HL-60 (cell line): ENCODE results near the gene ATRNL1.
"Not testable (repeated sequence)": the region's sequence is repeated elsewhere in the genome, so short reads cannot be mapped to it uniquely, and the experiment has no call there.

Source experiments
- DNase-seq, 2 experiments: peaks; one replicate each; pipeline ENCODE4 v3.0.0-alpha.2; 2010 to 2020; ENCODE audit warnings: low read depth in 1 of 2, low spot score in 1 of 2
- H3K27ac ChIP-seq: fragments of 250-450 bp; sonication (Bioruptor Pico); replicated peaks from 2 replicates; pipeline ENCODE4 v1.5.1; 2020; ENCODE audit warnings: mild to moderate bottlenecking, moderate library complexity
- H3K27me3 ChIP-seq: fragments of 250-450 bp; sonication (Bioruptor Pico); 2 replicates; pipeline ENCODE4 v1.5.1; 2021; ENCODE audit warnings: mild to moderate bottlenecking, moderate library complexity; ENCODE audit not compliant: insufficient read depth, poor library complexity, severe bottlenecking
- H3K4me3 ChIP-seq: replicated peaks from 2 replicates; pipeline ENCODE4 v1.5.1; 2011; ENCODE audit warnings: mild to moderate bottlenecking, control low read depth, low read length; ENCODE audit not compliant: insufficient read depth
- GABPA ChIP-seq: IDR thresholded peaks from 2 replicates; pipeline ENCODE4 v1.6.1; 2012; ENCODE audit warnings: low read depth
- POLR2AphosphoS5 ChIP-seq: IDR thresholded peaks from 2 replicates; pipeline ENCODE4 v1.6.1; 2012; ENCODE audit warnings: low read depth
- SPI1 ChIP-seq: IDR thresholded peaks from 2 replicates; pipeline ENCODE4 v1.6.1; 2012; ENCODE audit warnings: low read depth, mild to moderate bottlenecking, borderline replicate concordance
- TF ChIP-seq, protein P1 (sequence below): IDR thresholded peaks from one replicate; pipeline ENCODE4 v1.5.1; 2011; ENCODE audit warnings: low read length, control low read depth, inconsistent platforms; ENCODE audit not compliant: insufficient read depth
- TF ChIP-seq, protein P2 (sequence below): IDR thresholded peaks from 2 replicates; pipeline ENCODE4 v1.6.1; 2012; ENCODE audit warnings: low read depth; ENCODE audit not compliant: insufficient replicate concordance

ATRNL1 gene

DNA sequence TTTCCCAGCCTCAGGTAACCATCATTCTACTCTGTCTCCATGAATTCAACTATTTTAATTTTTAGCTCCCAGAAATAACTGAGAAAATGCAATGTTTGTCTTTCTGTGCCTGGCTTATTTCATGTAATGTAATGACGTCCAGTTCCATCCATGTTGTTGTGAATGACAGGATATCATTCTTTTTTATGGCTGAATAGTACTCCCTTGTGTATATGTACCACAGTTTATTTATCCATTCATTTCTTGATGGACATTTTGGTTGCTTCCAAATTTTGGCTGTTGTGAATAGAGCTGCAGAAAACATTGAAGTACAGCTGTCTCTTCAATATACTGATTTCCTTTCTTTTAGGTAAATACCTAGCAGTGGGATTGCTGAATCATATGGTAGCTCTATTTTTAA, 10.5 kb downstream of the ATRNL1 start:
- peaks cover 2% of the 10 kb centered on the region for H3K27me3 ChIP-seq
- no peak overlapping the region for H3K27ac ChIP-seq
- no peak overlapping the region for H3K4me3 ChIP-seq
- TF ChIP-seq, protein P1, sequence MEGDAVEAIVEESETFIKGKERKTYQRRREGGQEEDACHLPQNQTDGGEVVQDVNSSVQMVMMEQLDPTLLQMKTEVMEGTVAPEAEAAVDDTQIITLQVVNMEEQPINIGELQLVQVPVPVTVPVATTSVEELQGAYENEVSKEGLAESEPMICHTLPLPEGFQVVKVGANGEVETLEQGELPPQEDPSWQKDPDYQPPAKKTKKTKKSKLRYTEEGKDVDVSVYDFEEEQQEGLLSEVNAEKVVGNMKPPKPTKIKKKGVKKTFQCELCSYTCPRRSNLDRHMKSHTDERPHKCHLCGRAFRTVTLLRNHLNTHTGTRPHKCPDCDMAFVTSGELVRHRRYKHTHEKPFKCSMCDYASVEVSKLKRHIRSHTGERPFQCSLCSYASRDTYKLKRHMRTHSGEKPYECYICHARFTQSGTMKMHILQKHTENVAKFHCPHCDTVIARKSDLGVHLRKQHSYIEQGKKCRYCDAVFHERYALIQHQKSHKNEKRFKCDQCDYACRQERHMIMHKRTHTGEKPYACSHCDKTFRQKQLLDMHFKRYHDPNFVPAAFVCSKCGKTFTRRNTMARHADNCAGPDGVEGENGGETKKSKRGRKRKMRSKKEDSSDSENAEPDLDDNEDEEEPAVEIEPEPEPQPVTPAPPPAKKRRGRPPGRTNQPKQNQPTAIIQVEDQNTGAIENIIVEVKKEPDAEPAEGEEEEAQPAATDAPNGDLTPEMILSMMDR: no peak
- TF ChIP-seq, protein P2, sequence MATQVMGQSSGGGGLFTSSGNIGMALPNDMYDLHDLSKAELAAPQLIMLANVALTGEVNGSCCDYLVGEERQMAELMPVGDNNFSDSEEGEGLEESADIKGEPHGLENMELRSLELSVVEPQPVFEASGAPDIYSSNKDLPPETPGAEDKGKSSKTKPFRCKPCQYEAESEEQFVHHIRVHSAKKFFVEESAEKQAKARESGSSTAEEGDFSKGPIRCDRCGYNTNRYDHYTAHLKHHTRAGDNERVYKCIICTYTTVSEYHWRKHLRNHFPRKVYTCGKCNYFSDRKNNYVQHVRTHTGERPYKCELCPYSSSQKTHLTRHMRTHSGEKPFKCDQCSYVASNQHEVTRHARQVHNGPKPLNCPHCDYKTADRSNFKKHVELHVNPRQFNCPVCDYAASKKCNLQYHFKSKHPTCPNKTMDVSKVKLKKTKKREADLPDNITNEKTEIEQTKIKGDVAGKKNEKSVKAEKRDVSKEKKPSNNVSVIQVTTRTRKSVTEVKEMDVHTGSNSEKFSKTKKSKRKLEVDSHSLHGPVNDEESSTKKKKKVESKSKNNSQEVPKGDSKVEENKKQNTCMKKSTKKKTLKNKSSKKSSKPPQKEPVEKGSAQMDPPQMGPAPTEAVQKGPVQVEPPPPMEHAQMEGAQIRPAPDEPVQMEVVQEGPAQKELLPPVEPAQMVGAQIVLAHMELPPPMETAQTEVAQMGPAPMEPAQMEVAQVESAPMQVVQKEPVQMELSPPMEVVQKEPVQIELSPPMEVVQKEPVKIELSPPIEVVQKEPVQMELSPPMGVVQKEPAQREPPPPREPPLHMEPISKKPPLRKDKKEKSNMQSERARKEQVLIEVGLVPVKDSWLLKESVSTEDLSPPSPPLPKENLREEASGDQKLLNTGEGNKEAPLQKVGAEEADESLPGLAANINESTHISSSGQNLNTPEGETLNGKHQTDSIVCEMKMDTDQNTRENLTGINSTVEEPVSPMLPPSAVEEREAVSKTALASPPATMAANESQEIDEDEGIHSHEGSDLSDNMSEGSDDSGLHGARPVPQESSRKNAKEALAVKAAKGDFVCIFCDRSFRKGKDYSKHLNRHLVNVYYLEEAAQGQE: no peak
- TF ChIP-seq GABPA (no peak), SPI1 (no peak), POLR2AphosphoS5 (no peak)
- DNase-seq: no peak

DNA sequence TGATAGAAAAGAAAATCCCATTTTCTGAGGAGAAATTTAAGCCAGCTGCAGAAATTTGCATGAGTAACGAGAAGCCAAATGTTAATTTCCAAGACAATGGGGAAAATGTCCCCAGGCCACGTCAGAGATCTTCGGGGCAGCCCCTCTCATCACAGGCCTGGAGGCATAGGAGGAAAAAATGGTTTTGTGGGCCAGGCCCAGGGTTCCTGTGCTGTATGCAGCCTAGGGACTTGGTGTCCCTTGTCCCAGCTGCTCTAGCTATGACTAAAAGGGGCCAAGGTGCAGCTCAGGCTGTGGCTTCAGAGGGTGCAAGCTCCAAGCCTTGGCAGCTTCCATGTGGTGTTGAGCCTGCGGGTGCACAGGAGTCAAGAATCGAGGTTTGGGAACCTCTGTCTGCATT, 12.2 kb downstream of the ATRNL1 start:
- not testable (repeated sequence) for H3K4me3 ChIP-seq, H3K27me3 ChIP-seq, DNase-seq, H3K27ac ChIP-seq

DNA sequence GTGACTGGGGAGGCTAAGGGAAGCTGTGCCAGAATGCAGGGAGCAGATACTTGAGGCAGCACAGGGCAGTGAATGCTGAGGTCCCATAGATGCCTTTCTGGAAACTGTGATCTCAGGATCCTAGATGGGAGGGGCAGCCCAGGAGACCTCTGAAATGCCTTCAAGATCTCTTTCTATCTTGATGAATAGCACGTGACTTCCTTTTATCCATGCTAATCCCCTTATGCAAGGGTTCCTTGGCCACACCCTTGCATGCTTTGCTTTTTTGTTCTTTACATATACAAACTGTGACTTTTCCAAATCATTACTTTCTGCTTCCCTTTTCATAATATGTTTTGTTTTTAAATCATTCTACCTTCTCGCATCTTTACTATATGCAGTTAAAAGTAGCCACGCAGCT, 14.7 kb downstream of the ATRNL1 start:
- no peak overlapping the region for H3K27ac ChIP-seq
- no peak for DNase-seq
- H3K4me3 ChIP-seq: no peak overlapping the region
- TF ChIP-seq, protein P1: no peak
- TF ChIP-seq, protein P2: no peak
- TF ChIP-seq SPI1: no peak
- TF ChIP-seq GABPA: no peak
- no peak for TF ChIP-seq POLR2AphosphoS5
- no peaks in the 10 kb centered on the region for H3K27me3 ChIP-seq

DNA sequence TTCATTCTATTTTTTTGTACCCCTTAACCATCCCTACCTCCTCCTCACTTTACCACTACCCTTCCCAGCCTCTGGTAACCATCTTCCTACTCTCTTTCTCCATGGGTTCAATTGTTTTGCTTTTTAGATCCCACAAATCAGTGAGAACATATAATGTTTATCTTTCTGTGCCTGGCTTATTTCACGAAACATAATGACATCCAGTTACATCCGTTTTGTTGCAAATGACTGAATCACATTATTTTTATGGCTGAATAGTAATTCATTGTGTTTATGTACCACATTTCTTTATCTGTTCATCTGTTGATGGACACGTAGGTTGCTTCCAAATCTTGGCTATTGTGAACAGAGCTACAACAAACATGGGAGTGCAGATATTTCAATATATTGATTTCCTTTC, 24.1 kb downstream of the ATRNL1 start:
- DNase-seq: no peak
- TF ChIP-seq, protein P1: no peak
- TF ChIP-seq SPI1 (no peak), POLR2AphosphoS5 (no peak), GABPA (no peak)
- TF ChIP-seq, protein P2: no peak
- peaks cover 2% of the 10 kb centered on the region for H3K27me3 ChIP-seq
- no peak overlapping the region for H3K4me3 ChIP-seq
- H3K27ac ChIP-seq: no peak overlapping the region
